Neural cell (in vitro differentiated cells): ENCODE data around the gene IL36B. TPM values are rescaled to one million over a fixed set of nuclear protein-coding genes. Genes with fewer than 3 reads are reported as not detected.

ENCODE experiments used
- H2AFZ ChIP-seq: fragments of 200-600, 300-800 bp; sonication (generic), shearing (Covaris generic); 2 replicates; pipeline ENCODE4 v1.6.0; 2014; ENCODE audit warnings: low read depth, mild to moderate bottlenecking, antibody characterized with exemption, low read length, moderate library complexity
- H3F3A ChIP-seq: fragments of 200-600 bp; shearing (Covaris generic); 2 replicates; pipeline ENCODE4 v1.6.1; 2016; ENCODE audit warnings: mild to moderate bottlenecking, moderate library complexity, mixed read lengths, antibody characterized with exemption, low read length; ENCODE audit not compliant: insufficient read depth, poor library complexity, severe bottlenecking
- H3K27ac ChIP-seq: fragments of 200-600, 300-800 bp; sonication (generic), shearing (Covaris generic); 2 replicates; pipeline ENCODE4 v1.5.1; 2014; ENCODE audit warnings: mild to moderate bottlenecking, low read length, moderate library complexity
- H3K27me3 ChIP-seq: fragments of 300-800, 200-600 bp; sonication (generic), shearing (Covaris generic); 2 replicates; pipeline ENCODE4 v1.6.0; 2014; ENCODE audit warnings: mild to moderate bottlenecking, low read depth, low read length, moderate library complexity; ENCODE audit not compliant: insufficient read depth
- H3K36me3 ChIP-seq: fragments of 300-800, 200-600 bp; sonication (generic), shearing (Covaris generic); 2 replicates; pipeline ENCODE4 v1.5.1; 2014; ENCODE audit warnings: mild to moderate bottlenecking, antibody characterized with exemption, low read length, moderate library complexity; ENCODE audit not compliant: insufficient read depth
- H3K4me2 ChIP-seq: fragments of 300-800, 200-600 bp; sonication (generic), shearing (Covaris generic); 2 replicates; pipeline ENCODE4 v1.6.0; 2014; ENCODE audit warnings: mild to moderate bottlenecking, low read length
- H3K4me3 ChIP-seq: fragments of 300-800, 200-600 bp; sonication (generic), shearing (Covaris generic); 2 replicates; pipeline ENCODE4 v1.5.1; 2014; ENCODE audit warnings: mild to moderate bottlenecking, low read length, moderate library complexity
- H3K79me2 ChIP-seq: fragments of 200-600 bp; shearing (Covaris generic); replicated peaks from 2 replicates; pipeline ENCODE4 v1.6.0; 2014; ENCODE audit warnings: mild to moderate bottlenecking, low read length, moderate library complexity; ENCODE audit not compliant: insufficient read depth
- H3K9ac ChIP-seq: fragments of 300-800, 200-600 bp; sonication (generic), shearing (Covaris generic); 2 replicates; pipeline ENCODE4 v1.6.1; 2016; ENCODE audit warnings: mild to moderate bottlenecking, low read length, mixed read lengths
- H3K9me2 ChIP-seq: fragments of 200-600 bp; shearing (Covaris generic); 2 replicates; pipeline ENCODE4 v1.6.1; 2016; ENCODE audit warnings: mild to moderate bottlenecking, low read length, mixed read lengths; ENCODE audit not compliant: insufficient read depth
- H3K9me3 ChIP-seq: fragments of 200-600, 300-800 bp; sonication (generic), shearing (Covaris generic); 2 replicates; pipeline ENCODE4 v1.6.1; 2016; ENCODE audit warnings: mild to moderate bottlenecking, mixed run types, low read length, moderate library complexity, mixed read lengths
- H4K20me1 ChIP-seq: fragments of 200-600 bp; shearing (Covaris generic); 2 replicates; pipeline ENCODE4 v1.6.1; 2016; ENCODE audit warnings: mild to moderate bottlenecking, mixed run types; ENCODE audit not compliant: insufficient read depth
- CTCF ChIP-seq: fragments of 450-650 bp; IDR thresholded peaks from 2 replicates; pipeline ENCODE4 v1.5.1; 2014; ENCODE audit warnings: antibody characterized with exemption, mild to moderate bottlenecking, moderate library complexity; ENCODE audit not compliant: poor library complexity, severe bottlenecking
- EP300 ChIP-seq: fragments of 450-650 bp; conservative IDR thresholded peaks from 2 replicates; pipeline ENCODE4 v1.6.1; 2014; ENCODE audit warnings: antibody characterized with exemption, mild to moderate bottlenecking, moderate library complexity; ENCODE audit not compliant: poor library complexity, severe bottlenecking
- EZH2 ChIP-seq: fragments of 200-600, 300-800 bp; shearing (Covaris generic), sonication (generic); IDR thresholded peaks from 2 replicates; pipeline ENCODE4 v1.6.1; 2014; ENCODE audit warnings: antibody characterized with exemption, low read length, borderline replicate concordance, mild to moderate bottlenecking; ENCODE audit not compliant: insufficient read depth, poor library complexity, severe bottlenecking
- RAD21 ChIP-seq: fragments of 450-650 bp; conservative IDR thresholded peaks from 2 replicates; pipeline ENCODE4 v1.6.1; 2014; ENCODE audit warnings: antibody characterized with exemption, mild to moderate bottlenecking, moderate library complexity
- SMC3 ChIP-seq: fragments of 450-650 bp; conservative IDR thresholded peaks from 2 replicates; pipeline ENCODE4 v1.6.1; 2014; ENCODE audit warnings: antibody characterized with exemption, mild to moderate bottlenecking, moderate library complexity; ENCODE audit not compliant: poor library complexity
- polyA minus RNA-seq: library from RNA; depleted of rRNA, polyadenylated mRNA; stranded (reverse); fragments of >200 nt; gene quantifications from 2 replicates; pipeline ENCODE4 v1.2.3, GENCODE V29; 2014
- polyA plus RNA-seq: library from polyadenylated mRNA; depleted of rRNA; stranded (reverse); fragments of >200 nt; gene quantifications from 2 replicates; pipeline ENCODE4 v1.2.3, GENCODE V29; 2014

Gene IL36B
- polyA plus RNA-seq (not detected in 2 replicates), polyA minus RNA-seq (not detected in 2 replicates)

GRCh38 chr2:113052396-113052917, at the start of gene IL36B:
TSS of gene IL36B (minus strand) at chr2:113052867.
- Histone ChIP-seq H3K27ac (no peak within 1 kb of the TSS), H2AFZ (no peak within 1 kb of the TSS), H3K9me2 (no peaks in the 10 kb centered on the region), H3F3A (no peaks in the 10 kb centered on the region), H4K20me1 (no peaks in the 10 kb centered on the region), H3K4me3 (no peak within 1 kb of the TSS), H3K36me3 (no peaks in the 10 kb centered on the region), H3K27me3 (no peaks in the 10 kb centered on the region), H3K79me2 (no peaks in the 10 kb centered on the region), H3K9ac (no peak within 1 kb of the TSS), H3K4me2 (no peak within 1 kb of the TSS), H3K9me3 (peaks cover 5% of the 10 kb centered on the region)
- no peak for TF ChIP-seq RAD21
- TF ChIP-seq EP300: no peak
- no peak for TF ChIP-seq CTCF
- TF ChIP-seq SMC3: no peak

- Histone ChIP-seq H3K4me2 (no peak overlapping the region), H3F3A (no peaks in the 10 kb centered on the region), H3K4me3 (no peak overlapping the region), H3K27me3 (no peaks in the 10 kb centered on the region), H3K9me2 (no peaks in the 10 kb centered on the region), H3K9me3 (no peaks in the 10 kb centered on the region), H3K36me3 (no peaks in the 10 kb centered on the region), H3K79me2 (no peaks in the 10 kb centered on the region), H3K27ac (no peak overlapping the region), H2AFZ (no peak overlapping the region), H3K9ac (no peak overlapping the region), H4K20me1 (no peaks in the 10 kb centered on the region)
- no peak for TF ChIP-seq SMC3
Measured at GRCh38 chr2:113102133-113102532, 49.5 kb upstream of the IL36B start.

GRCh38 chr2:113098532-113098931, 45.9 kb upstream of the IL36B start:
- Histone ChIP-seq H3K36me3 (no peaks in the 10 kb centered on the region), H3K4me3 (no peak overlapping the region), H3K27me3 (no peaks in the 10 kb centered on the region), H3K79me2 (no peaks in the 10 kb centered on the region), H3K27ac (no peak overlapping the region), H3K9me2 (no peaks in the 10 kb centered on the region), H3K4me2 (no peak overlapping the region), H3K9me3 (no peaks in the 10 kb centered on the region), H3K9ac (no peak overlapping the region), H3F3A (no peaks in the 10 kb centered on the region), H4K20me1 (no peaks in the 10 kb centered on the region), H2AFZ (no peak overlapping the region)
- no peak for TF ChIP-seq RAD21
- TF ChIP-seq EZH2: no peak
- no peak for TF ChIP-seq CTCF
- TF ChIP-seq EP300: no peak
